Panc1 (cell line): Measurements from ENCODE around the gene RAI14. TPM values are rescaled to one million over a fixed set of nuclear protein-coding genes. Genes with fewer than 3 reads are reported as not detected.
"Not testable (repeated sequence)": the region's sequence is repeated elsewhere in the genome, so short reads cannot be mapped to it uniquely, and the experiment has no call there.

Source experiments
- ATAC-seq: fragments of 200-7000 bp; cut with Tn5 transposase; 2 replicates; pipeline ENCODE4 v1.9.1; 2020; ENCODE audit warnings: mild to moderate bottlenecking, moderate library complexity
- BruUV-seq: library from RNA; stranded (reverse); fragments of 400-500 nt; replicated peaks from 2 replicates; lab custom pipeline; 2021; lab: Mats Ljungman, UMichigan
- CTCF ChIA-PET: fragments of 300-600 bp; sonication (Branson Sonifier 250); formaldehyde crosslinking; loops from one replicate; lab custom pipeline; 2022; ENCODE audit warnings: antibody characterized with exemption; lab: Charles Lee
- POLR2A ChIA-PET: fragments of 300-600 bp; sonication (Branson Sonifier 250); formaldehyde crosslinking; loops from one replicate; lab custom pipeline; 2022; ENCODE audit warnings: antibody characterized with exemption; lab: Charles Lee
- DNase-seq: peaks from one replicate; pipeline ENCODE4 v3.0.0-alpha.2; 2010; ENCODE audit warnings: low read depth, low spot score
- H3K27ac ChIP-seq: 2 replicates; pipeline ENCODE4 v1.5.1; 2011; ENCODE audit warnings: mild to moderate bottlenecking, low read length, inconsistent platforms
- H3K27me3 ChIP-seq: fragments of 200-500 bp; sonication (Bioruptor generic); 2 replicates; pipeline ENCODE4 v1.6.0; 2014; ENCODE audit warnings: low read length, inconsistent platforms; ENCODE audit not compliant: control insufficient read depth, insufficient read depth
- H3K36me3 ChIP-seq: fragments of 200-500 bp; sonication (Bioruptor generic); 2 replicates; pipeline ENCODE4 v1.5.1; 2014; ENCODE audit warnings: inconsistent platforms, mild to moderate bottlenecking, low read length, moderate library complexity; ENCODE audit not compliant: control insufficient read depth, insufficient read depth
- H3K4me1 ChIP-seq: 2 replicates; pipeline ENCODE4 v1.5.1; 2011; ENCODE audit warnings: inconsistent platforms, mild to moderate bottlenecking, low read length, moderate library complexity; ENCODE audit not compliant: control insufficient read depth, insufficient read depth
- H3K4me3 ChIP-seq, 2 experiments: 2 replicates each; pipeline ENCODE4 v1.5.1; 2011 to 2012; ENCODE audit warnings: low read depth in 2 of 2, low read length in 2 of 2, mild to moderate bottlenecking in 2 of 2, inconsistent platforms in 1 of 2, moderate library complexity in 1 of 2
- H3K9me3 ChIP-seq: fragments of 200-500 bp; sonication (Bioruptor generic); 2 replicates; pipeline ENCODE4 v1.5.1; 2014; ENCODE audit warnings: low read depth, mild to moderate bottlenecking, inconsistent platforms, low read length, moderate library complexity; ENCODE audit not compliant: control insufficient read depth, insufficient read depth
- POLR2AphosphoS5 ChIP-seq: IDR thresholded peaks from 2 replicates; pipeline ENCODE4 v1.6.1; 2012; ENCODE audit warnings: mild to moderate bottlenecking, low read depth, low read length, moderate library complexity
- SIN3A ChIP-seq: IDR thresholded peaks from 2 replicates; pipeline ENCODE4 v1.6.1; 2012; ENCODE audit warnings: low read depth, mild to moderate bottlenecking, low read length, moderate library complexity, borderline replicate concordance; ENCODE audit not compliant: insufficient read depth
- TCF7L2 ChIP-seq: IDR thresholded peaks from 2 replicates; pipeline ENCODE4 v1.6.1; 2011; ENCODE audit warnings: mild to moderate bottlenecking, low read depth, low read length, inconsistent platforms
- in situ Hi-C: cut with HindIII; loops from 2 replicates; pipeline ENCODE4 v1.10.0; 2016; ENCODE audit warnings: low sequenced_read_pairs, low pct_unique_long_range_greater_than_20kb
- intact Hi-C: fragments of 100-400 bp; cut with micrococcal nuclease; formaldehyde crosslinking; loops from one replicate; pipeline ENCODE4 v1.10.0; 2022; ENCODE audit not compliant: unreplicated experiment
- total RNA-seq: library from RNA; stranded (reverse); gene quantifications from one replicate; pipeline ENCODE4 v1.2.1, GENCODE V29; 2021; ENCODE audit not compliant: unreplicated experiment
- TF ChIP-seq, protein P1 (sequence below): fragments of 450-650 bp; IDR thresholded peaks from 2 replicates; pipeline ENCODE4 v1.5.1; 2017; ENCODE audit warnings: mild to moderate bottlenecking
- TF ChIP-seq, protein P2 (sequence below), 2 experiments: IDR thresholded peaks; 2 replicates each; pipeline ENCODE4 v1.6.1; 2011 to 2012; ENCODE audit warnings: low read depth in 2 of 2, control low read depth in 1 of 2, low read length in 1 of 2, mild to moderate bottlenecking in 1 of 2, moderate library complexity in 1 of 2; ENCODE audit not compliant: insufficient read depth in 1 of 2

Gene RAI14
- total RNA-seq, 1 experiment from 2014 or later = 18.5 TPM

- no peak for DNase-seq
- no peak for TF ChIP-seq POLR2AphosphoS5
- TF ChIP-seq, protein P1, sequence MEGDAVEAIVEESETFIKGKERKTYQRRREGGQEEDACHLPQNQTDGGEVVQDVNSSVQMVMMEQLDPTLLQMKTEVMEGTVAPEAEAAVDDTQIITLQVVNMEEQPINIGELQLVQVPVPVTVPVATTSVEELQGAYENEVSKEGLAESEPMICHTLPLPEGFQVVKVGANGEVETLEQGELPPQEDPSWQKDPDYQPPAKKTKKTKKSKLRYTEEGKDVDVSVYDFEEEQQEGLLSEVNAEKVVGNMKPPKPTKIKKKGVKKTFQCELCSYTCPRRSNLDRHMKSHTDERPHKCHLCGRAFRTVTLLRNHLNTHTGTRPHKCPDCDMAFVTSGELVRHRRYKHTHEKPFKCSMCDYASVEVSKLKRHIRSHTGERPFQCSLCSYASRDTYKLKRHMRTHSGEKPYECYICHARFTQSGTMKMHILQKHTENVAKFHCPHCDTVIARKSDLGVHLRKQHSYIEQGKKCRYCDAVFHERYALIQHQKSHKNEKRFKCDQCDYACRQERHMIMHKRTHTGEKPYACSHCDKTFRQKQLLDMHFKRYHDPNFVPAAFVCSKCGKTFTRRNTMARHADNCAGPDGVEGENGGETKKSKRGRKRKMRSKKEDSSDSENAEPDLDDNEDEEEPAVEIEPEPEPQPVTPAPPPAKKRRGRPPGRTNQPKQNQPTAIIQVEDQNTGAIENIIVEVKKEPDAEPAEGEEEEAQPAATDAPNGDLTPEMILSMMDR = no peak
- TF ChIP-seq, protein P2, sequence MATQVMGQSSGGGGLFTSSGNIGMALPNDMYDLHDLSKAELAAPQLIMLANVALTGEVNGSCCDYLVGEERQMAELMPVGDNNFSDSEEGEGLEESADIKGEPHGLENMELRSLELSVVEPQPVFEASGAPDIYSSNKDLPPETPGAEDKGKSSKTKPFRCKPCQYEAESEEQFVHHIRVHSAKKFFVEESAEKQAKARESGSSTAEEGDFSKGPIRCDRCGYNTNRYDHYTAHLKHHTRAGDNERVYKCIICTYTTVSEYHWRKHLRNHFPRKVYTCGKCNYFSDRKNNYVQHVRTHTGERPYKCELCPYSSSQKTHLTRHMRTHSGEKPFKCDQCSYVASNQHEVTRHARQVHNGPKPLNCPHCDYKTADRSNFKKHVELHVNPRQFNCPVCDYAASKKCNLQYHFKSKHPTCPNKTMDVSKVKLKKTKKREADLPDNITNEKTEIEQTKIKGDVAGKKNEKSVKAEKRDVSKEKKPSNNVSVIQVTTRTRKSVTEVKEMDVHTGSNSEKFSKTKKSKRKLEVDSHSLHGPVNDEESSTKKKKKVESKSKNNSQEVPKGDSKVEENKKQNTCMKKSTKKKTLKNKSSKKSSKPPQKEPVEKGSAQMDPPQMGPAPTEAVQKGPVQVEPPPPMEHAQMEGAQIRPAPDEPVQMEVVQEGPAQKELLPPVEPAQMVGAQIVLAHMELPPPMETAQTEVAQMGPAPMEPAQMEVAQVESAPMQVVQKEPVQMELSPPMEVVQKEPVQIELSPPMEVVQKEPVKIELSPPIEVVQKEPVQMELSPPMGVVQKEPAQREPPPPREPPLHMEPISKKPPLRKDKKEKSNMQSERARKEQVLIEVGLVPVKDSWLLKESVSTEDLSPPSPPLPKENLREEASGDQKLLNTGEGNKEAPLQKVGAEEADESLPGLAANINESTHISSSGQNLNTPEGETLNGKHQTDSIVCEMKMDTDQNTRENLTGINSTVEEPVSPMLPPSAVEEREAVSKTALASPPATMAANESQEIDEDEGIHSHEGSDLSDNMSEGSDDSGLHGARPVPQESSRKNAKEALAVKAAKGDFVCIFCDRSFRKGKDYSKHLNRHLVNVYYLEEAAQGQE (IDR thresholded peaks at IDR 0.05; ENCODE audit: insufficient read depth in 1 of 2, low read depth in 2 of 2, low read length in 1 of 2) = no peak
- no peak for TF ChIP-seq SIN3A
- TF ChIP-seq TCF7L2 = no peak
- no peaks in the 10 kb centered on the region for H3K27me3 ChIP-seq
- no peak overlapping the region for H3K27ac ChIP-seq
- intact Hi-C loops (no loop called here), in situ Hi-C loops (no loop called here)
- H3K9me3 ChIP-seq = no peaks in the 10 kb centered on the region
- ChIA-PET CTCF (no interaction called here), POLR2A (no interaction called here)
- H3K4me3 ChIP-seq = no peak overlapping the region
- H3K36me3 ChIP-seq = no peaks in the 10 kb centered on the region
- no peak for ATAC-seq
- no TSS peak for BruUV-seq
- no peaks in the 10 kb centered on the region for H3K4me1 ChIP-seq
Measured at GRCh38 chr5:34827588-34828506, 171.7 kb downstream of the RAI14 start.

DNA sequence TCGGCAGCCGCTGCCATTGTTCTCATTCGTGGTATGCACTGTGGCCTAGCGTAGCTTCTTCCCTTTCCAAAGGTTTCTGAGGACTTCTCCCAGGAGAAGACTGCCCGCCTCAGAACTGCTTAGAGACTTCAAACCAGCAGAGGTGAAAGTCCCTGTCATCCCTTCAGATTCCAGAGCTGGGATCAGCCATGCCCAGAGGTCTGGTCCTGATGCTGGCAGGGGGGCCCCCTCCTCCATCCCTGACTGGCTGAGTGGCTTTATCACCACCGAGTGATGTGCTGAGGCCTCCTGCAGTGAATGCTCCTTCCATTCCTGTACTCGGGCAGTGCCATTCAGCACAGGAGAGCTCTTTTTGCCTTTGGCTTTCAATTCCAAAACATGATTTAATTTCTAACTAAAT is 174.7 kb downstream of the RAI14 start:
- intact Hi-C loops, H3K4me1 ChIP-seq, ATAC-seq, in situ Hi-C loops, H3K9me3 ChIP-seq, CTCF ChIA-PET, DNase-seq, POLR2A ChIA-PET, BruUV-seq, H3K36me3 ChIP-seq, H3K27ac ChIP-seq, H3K27me3 ChIP-seq, H3K4me3 ChIP-seq: not testable (repeated sequence)

DNA sequence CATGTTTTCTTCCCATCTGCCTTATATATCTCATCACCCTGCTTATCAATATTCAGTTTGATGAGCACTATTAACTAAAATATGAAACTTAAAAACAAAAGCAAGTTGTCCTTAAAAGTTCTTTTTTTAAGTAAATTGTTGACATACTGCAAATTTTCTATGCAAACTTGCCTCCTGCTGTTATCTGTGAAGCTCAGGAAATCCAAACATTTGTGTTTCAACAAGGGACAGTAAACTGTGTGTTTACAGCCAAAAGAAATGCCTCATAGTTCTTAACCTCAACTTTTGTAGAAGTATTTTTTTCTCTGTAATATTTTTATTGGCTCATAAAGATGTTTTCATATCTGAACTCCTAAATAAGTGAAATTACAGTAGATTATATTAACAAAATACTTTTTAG is 175.2 kb downstream of the RAI14 start:
- TF ChIP-seq, protein P1 = no peak
- Histone ChIP-seq H3K9me3 (no peaks in the 10 kb centered on the region), H3K4me3 (no peak overlapping the region), H3K27me3 (no peaks in the 10 kb centered on the region), H3K27ac (no peak overlapping the region), H3K36me3 (no peaks in the 10 kb centered on the region), H3K4me1 (no peaks in the 10 kb centered on the region)
- DNase-seq (no peak), ATAC-seq (no peak)
- CTCF ChIA-PET = no interaction called here
- intact Hi-C loops = no loop called here
- no TSS peak for BruUV-seq
- in situ Hi-C loops = no loop called here
- POLR2A ChIA-PET = no interaction called here
